ENCODE results near the gene PATZ1.
"Not testable (repeated sequence)": the region's sequence is repeated elsewhere in the genome, so short reads cannot be mapped to it uniquely, and the experiment has no call there.

The PATZ1 gene, protein sequence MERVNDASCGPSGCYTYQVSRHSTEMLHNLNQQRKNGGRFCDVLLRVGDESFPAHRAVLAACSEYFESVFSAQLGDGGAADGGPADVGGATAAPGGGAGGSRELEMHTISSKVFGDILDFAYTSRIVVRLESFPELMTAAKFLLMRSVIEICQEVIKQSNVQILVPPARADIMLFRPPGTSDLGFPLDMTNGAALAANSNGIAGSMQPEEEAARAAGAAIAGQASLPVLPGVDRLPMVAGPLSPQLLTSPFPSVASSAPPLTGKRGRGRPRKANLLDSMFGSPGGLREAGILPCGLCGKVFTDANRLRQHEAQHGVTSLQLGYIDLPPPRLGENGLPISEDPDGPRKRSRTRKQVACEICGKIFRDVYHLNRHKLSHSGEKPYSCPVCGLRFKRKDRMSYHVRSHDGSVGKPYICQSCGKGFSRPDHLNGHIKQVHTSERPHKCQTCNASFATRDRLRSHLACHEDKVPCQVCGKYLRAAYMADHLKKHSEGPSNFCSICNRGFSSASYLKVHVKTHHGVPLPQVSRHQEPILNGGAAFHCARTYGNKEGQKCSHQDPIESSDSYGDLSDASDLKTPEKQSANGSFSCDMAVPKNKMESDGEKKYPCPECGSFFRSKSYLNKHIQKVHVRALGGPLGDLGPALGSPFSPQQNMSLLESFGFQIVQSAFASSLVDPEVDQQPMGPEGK

DNA sequence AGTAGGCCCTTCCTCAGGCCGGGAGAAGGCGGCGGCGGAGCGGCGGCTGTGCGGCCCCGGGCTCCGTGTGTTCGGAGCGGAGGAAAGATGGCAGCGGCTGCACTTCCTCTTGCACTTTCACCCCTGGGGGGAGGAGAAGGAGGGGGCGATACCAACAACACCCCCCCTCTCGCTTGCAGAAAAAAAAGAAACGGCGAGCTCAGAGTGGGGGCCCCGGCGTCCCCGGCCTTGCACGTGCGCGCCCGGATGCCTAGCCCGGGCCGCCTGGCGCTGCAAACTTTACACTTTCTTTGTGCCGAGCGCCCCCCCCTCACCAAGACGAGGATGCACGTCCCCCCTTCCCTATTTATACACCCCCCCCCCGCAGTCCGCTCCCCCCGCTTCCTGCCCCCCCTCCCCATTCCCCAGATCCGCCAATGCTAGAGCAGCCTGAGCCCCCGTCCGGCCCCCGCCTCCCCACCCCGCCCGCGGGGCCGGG, at the start of gene PATZ1:
PATZ1 (minus strand) TSS at position 92 of the 478 bp plus-strand sequence. CDS start 744 bp downstream, outside the sequence.
- H3K27ac ChIP-seq: peak within 1 kb of the TSS; percentile 95
- TF ChIP-seq, protein P1, sequence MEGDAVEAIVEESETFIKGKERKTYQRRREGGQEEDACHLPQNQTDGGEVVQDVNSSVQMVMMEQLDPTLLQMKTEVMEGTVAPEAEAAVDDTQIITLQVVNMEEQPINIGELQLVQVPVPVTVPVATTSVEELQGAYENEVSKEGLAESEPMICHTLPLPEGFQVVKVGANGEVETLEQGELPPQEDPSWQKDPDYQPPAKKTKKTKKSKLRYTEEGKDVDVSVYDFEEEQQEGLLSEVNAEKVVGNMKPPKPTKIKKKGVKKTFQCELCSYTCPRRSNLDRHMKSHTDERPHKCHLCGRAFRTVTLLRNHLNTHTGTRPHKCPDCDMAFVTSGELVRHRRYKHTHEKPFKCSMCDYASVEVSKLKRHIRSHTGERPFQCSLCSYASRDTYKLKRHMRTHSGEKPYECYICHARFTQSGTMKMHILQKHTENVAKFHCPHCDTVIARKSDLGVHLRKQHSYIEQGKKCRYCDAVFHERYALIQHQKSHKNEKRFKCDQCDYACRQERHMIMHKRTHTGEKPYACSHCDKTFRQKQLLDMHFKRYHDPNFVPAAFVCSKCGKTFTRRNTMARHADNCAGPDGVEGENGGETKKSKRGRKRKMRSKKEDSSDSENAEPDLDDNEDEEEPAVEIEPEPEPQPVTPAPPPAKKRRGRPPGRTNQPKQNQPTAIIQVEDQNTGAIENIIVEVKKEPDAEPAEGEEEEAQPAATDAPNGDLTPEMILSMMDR (conservative IDR thresholded peaks at IDR 0.05): no peak
- no peak for TF ChIP-seq ZFX (IDR thresholded peaks at IDR 0.05)

DNA sequence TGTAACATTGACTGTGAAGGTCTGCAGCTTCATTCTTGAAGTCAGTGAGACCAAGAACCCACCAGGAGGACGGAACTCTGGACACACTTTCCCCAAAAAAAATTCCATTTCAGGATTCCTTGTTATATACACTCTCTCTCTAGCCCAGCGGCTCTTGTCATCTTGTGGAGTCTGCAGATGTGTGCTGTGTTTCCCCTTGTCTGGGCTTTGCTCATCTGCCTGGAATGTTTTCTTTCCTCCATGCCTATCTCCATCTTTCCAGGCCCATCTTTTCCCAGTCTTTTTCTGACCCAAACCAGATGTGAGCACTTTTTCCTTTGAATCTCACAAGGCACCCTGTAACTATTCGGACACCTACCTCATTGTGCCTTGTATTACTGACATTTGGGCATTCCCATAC, 48.2 kb upstream of the PATZ1 start:
- TF ChIP-seq ZFX (IDR thresholded peaks at IDR 0.05): no peak
- TF ChIP-seq, protein P1 (conservative IDR thresholded peaks at IDR 0.05): no peak
- no peak overlapping the region for H3K27ac ChIP-seq

DNA sequence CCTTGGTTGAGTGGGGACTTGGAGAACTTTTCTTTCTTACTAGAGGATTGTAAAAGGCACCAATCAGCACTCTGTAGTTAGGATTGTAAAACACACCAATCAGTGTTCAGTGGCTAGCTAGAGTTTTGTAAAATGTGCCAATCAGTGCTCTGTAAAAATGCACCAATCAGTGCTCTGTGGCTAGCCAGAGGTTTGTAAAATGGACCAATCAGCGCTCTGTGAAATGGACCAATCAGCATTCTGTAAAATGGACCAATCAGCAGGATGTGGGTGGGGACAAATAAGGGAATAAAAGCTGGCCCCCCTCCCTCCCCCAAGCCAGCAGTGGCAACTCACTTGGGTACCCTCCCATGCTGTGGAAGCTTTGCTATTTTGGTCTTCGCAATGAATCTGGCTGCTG, 47.7 kb upstream of the PATZ1 start:
- no peak overlapping the region for H3K27ac ChIP-seq
- TF ChIP-seq ZFX (IDR thresholded peaks at IDR 0.05): no peak
- TF ChIP-seq, protein P1 (conservative IDR thresholded peaks at IDR 0.05): no peak

DNA sequence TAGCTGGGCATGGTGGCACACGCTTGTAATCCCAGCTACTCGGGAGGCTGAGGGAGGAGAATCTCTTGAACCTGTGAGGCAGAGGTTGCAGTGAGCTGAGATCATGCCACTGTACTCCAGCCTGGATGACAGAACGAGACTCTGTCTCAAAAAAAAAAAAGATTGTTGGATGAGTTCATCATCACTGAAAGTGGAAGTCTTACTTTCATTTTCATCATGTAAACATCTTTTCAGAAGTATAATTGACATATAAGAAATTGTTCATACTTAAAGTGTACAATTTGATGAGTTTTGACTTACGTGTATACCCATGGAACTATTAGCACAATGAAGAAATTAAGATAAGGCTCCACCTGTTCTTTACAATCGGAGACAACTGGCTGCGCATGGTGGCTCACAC, 32.5 kb upstream of the PATZ1 start:
- not testable (repeated sequence) for H3K27ac ChIP-seq

DNA sequence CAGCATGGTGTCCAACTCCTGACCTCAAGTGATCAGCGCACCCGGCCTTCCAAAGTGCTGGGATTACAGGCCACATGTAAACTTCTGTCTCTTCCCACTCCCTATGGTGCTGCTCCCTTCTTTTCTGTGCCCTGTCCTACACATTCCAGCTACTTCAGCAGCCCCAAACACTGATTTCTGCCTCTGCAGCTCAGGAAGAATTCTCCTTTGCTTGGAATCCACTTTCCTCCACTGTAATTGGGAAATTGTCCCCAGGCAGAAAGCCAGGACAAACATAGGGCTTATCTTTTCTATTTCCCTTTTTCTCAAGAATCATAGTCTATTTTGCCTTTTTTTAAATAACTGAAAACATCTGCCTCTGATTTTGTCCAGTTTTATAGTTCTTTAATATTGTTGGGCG, 32.0 kb upstream of the PATZ1 start:
- TF ChIP-seq ZFX (IDR thresholded peaks at IDR 0.05): no peak
- TF ChIP-seq, protein P1 (conservative IDR thresholded peaks at IDR 0.05): no peak
- no peak overlapping the region for H3K27ac ChIP-seq

DNA sequence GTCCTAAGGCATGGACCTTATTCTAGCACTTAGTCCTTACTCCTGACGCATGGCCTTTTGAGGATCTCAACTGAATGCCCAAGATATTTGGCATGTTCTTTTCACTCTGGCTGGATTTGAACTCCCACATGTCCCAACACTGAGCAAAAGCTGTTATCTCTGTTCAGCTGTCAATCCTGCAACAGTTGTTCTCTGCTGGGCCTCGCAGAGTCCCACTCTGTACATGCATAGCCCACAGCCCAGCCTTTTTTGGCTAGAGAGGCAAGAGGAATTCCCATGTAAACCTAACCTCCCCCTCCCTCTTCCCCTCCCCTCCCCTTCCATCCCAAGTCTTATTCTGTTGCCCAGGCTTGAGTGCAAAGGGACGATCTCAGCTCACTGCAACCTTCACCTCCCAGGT, 31.5 kb upstream of the PATZ1 start:
- TF ChIP-seq, protein P1 (conservative IDR thresholded peaks at IDR 0.05): no peak
- no peak for TF ChIP-seq ZFX (IDR thresholded peaks at IDR 0.05)
- no peak overlapping the region for H3K27ac ChIP-seq

DNA sequence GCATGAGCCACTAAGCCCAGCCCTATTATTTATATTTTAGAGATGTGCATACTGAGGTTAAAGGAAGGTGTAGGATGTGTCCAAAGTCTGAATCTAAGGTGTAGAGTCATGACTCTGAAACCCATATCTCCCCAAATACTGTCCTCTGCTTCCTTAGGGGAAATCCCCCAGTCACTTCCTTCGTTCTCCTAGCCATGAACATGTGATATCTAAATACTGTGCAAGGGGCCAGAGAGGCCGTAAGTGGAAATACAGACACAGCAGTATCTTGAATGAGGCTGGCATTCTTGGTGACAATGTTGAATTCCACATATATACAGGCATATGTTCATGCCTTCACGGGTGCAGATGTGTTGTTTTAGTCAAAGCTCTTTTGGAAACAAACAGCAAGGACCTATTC, 21.3 kb upstream of the PATZ1 start:
- TF ChIP-seq, protein P1 (conservative IDR thresholded peaks at IDR 0.05): no peak
- TF ChIP-seq ZFX (IDR thresholded peaks at IDR 0.05): no peak

More for the DNA sequence above, 21.3 kb upstream of the PATZ1 start:
- H3K27ac ChIP-seq: no peak overlapping the region
